AG09309 (cell line): Measurements from ENCODE around the gene PKIG.

Experiments
- DNase-seq: peaks from one replicate; pipeline ENCODE4 v3.0.0-alpha.2; 2010; ENCODE audit warnings: low read depth
- H3K4me3 ChIP-seq: 2 replicates; pipeline ENCODE4 v1.5.1; 2011; ENCODE audit warnings: mild to moderate bottlenecking, low read depth, low read length, moderate library complexity; ENCODE audit not compliant: control insufficient read depth
- TF ChIP-seq, protein P1 (sequence below): IDR thresholded peaks from 2 replicates; pipeline ENCODE4 v1.5.1; 2011; ENCODE audit warnings: mild to moderate bottlenecking, low read depth, low read length, inconsistent platforms; ENCODE audit not compliant: insufficient read depth, control insufficient read depth; ENCODE audit errors: missing control alignments

The PKIG gene

DNA sequence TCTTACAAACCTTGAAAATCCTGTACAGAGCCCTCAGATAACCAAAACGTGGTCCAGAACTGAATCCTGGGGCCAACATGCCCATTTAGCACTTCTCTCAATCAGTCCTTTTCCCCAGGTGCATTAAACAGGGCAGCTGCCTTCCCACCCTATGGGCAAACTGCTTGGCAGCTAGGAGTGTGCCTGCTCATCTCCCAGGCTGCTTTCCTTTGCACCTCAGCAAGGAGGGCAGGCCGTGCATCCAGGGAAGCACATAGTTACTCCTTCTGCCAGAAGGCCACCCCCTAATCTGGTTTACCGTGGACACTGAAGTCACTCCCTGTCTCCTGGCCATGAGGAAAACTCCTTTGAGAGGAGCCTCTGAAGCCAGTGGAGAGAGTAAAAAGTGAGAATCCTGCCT lies 10.0 kb downstream of the PKIG start:
- H3K4me3 ChIP-seq, result no peak overlapping the region
- DNase-seq, result no peak
- TF ChIP-seq, protein P1, sequence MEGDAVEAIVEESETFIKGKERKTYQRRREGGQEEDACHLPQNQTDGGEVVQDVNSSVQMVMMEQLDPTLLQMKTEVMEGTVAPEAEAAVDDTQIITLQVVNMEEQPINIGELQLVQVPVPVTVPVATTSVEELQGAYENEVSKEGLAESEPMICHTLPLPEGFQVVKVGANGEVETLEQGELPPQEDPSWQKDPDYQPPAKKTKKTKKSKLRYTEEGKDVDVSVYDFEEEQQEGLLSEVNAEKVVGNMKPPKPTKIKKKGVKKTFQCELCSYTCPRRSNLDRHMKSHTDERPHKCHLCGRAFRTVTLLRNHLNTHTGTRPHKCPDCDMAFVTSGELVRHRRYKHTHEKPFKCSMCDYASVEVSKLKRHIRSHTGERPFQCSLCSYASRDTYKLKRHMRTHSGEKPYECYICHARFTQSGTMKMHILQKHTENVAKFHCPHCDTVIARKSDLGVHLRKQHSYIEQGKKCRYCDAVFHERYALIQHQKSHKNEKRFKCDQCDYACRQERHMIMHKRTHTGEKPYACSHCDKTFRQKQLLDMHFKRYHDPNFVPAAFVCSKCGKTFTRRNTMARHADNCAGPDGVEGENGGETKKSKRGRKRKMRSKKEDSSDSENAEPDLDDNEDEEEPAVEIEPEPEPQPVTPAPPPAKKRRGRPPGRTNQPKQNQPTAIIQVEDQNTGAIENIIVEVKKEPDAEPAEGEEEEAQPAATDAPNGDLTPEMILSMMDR, result no peak

DNA sequence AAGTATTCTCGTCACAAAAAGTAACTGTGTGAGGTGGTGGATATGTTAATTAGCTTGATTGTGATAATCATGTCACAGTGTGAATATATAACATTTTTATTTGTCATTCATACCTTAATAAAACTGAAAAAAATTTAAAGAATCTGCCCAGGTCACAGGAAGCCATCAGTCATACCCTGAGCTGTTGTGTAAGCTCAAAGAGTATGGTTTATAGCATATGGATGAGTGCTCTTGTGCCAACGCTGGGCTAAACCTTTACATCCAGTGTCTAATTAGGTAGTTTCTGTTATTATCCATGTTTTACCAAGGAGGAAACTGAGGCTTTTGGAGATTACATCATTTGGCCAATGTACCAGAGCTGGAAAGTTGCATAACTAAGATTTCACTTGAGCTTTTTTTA lies 11.4 kb downstream of the PKIG start:
- TF ChIP-seq, protein P1, result no peak
- DNase-seq, result no peak
- no peak overlapping the region for H3K4me3 ChIP-seq

DNA sequence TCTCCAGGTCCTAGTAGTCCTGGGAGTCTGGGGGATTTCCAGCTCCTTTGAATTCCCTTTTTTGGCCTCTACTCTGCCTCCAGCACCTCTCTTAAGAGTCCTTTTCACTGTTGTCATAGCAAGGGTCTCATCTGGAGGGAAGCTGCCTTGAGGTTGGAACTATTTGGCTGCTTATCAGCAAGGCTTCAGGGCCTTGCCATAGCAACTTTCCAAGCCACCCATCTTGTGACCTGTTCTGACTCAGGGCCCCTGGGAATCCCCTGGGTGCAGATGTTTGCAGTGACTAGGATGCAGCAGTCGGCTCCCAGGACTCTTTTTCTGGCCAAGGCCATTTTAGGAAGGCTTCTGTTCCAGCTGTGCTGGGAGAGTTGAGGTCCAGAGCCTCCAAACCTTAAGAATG lies 12.4 kb downstream of the PKIG start:
- TF ChIP-seq, protein P1, result no peak

DNA sequence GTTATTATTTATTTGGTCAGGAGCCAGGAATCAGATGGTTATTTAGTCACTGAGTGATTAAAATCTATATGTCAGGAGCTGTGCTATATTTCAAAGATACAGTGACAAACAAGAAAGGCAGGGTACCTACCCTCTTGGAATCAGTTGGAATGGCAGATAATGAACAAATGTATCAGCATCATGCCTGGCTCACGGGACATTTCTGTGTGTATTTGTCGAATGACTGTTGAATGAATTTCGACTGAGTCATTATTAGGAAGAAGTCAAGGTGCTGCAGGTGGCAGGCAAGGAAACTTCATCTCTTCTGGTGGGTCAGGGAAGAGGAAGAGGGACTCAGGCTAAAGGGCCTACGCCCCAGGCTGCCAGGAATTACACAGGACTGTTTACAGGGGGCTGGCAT lies 13.6 kb downstream of the PKIG start:
- DNase-seq, result no peak
- no peak overlapping the region for H3K4me3 ChIP-seq
- TF ChIP-seq, protein P1, result no peak

More for the DNA sequence above, 12.4 kb downstream of the PKIG start:
- DNase-seq, result no peak
- H3K4me3 ChIP-seq, result no peak overlapping the region

DNA sequence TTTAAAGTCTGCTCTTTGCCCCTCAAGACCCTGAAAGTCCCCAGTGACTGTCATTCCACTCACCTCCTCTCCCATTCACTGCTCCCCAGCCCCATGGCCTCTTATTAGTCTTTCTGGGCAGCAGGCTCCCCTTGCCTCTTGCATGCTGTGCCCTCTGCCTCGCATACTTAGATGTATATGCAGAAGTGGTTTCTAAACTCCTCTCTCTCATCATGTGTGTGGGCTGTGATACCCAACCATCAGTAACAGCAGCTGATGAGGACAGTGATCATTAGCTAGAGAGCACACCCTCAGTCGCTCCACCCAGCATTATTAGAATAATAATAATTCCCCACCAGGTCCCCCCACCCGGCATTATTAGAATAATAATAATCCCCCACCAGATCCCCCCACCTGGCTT lies 14.5 kb downstream of the PKIG start:
- TF ChIP-seq, protein P1, result no peak
- H3K4me3 ChIP-seq, result no peak overlapping the region
- DNase-seq, result no peak

DNA sequence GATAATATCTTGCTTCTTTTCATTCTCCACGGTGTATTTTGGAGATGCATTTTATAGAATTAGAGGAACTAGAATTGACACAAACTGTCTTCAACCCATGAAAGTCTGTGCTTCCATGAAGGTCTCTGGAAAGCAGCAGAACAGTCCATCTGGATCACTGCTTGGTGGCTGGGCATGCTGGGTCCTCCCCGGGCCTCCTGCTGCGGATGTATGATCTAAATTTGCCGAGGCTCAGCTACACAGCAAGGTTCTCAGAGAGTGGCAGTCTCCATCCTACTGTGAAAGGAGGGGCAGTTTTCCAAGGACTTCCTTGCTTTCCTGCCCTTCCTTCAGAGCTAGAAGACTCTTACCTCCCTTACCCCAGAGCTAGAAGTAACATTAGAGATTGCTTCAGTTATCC lies 15.1 kb downstream of the PKIG start:
- DNase-seq, result no peak
- H3K4me3 ChIP-seq, result no peak overlapping the region
- TF ChIP-seq, protein P1, result no peak

DNA sequence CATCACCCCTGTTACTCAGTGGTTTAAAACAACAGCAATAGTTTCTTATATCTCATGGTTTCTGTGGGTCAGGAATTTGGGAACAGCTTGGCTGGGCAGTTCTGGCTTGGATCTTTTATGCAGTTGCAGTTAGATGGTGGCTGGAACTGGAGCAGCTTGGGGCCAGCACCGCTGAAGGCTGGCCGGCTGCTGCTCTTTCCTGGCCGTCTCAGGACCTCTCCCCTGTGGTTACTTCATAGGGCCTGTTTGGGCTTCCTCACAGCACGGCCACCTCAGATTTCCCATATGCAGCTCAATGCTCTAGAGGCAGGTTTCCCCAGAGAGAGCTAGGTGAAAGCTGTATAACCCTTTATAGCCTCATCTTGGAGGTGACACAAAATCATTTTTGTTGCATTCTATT lies 15.6 kb downstream of the PKIG start:
- no peak overlapping the region for H3K4me3 ChIP-seq
- TF ChIP-seq, protein P1, result no peak

More for the DNA sequence above, 15.6 kb downstream of the PKIG start:
- DNase-seq, result no peak
